ENCODE results near the gene TFAP2A. TPM values are rescaled to one million over a fixed set of nuclear protein-coding genes. Genes with fewer than 3 reads are reported as not detected.

TFAP2A gene
- total RNA-seq, 1 donor from 2014 or later = 0.66 TPM

DNA sequence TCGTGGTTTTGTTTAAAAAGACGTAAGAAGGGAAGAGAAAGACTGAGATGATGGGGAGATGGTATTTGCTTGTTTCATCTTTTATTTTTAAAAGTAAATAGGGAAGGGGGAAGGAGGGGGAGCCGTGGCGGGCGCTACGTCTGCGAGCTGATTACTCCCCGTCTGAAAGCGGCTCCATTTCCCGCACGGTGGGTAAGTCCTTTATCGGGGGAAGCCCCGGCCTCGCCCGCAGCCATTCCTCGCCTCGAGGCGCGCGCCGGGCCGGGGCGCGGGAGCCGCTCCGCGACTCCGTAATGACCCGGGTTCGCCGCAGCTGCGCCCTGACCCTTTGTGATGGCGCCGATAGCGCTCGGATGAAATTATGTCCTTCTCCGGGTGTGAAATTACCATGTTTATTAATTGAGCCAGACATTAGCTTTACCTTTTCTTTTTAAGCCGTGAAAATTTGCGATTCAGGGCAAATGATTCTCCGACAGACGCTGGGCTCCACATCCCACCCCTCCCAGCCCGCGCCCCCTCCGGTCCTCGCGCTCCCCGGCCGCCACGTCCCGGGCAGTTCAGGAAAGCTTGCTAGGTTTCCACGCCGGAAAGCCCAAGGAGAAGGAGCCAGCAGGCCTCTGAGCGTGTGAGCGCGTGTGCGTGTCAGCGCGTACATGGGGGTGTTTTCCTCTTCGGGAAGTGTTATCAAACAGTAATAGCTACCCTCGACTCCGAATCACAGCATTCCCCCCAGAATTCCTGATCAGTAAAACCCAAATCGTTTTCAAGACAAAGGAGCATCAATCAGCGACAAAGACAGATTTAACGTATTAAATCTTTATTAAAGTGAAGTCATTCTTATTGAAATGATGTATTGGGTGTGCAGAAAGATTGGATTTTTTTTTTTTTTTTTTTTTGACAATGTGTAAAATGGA lies 30.0 kb downstream of the TFAP2A start:
- no peak for DNase-seq
- Histone ChIP-seq H3K4me1 (peaks cover 30% of the 10 kb centered on the region), H3K27me3 (ENCODE audit: low read depth) (peaks cover 100% of the 10 kb centered on the region), H3K27ac (replicated peaks) (no peak overlapping the region), H3K9me3 (replicated peaks) (no peaks in the 10 kb centered on the region), H3K4me3 (no peak overlapping the region), H3K36me3 (no peaks in the 10 kb centered on the region)
- intact Hi-C loops (cut with micrococcal nuclease) = no loop called here
- TF ChIP-seq, protein P1, sequence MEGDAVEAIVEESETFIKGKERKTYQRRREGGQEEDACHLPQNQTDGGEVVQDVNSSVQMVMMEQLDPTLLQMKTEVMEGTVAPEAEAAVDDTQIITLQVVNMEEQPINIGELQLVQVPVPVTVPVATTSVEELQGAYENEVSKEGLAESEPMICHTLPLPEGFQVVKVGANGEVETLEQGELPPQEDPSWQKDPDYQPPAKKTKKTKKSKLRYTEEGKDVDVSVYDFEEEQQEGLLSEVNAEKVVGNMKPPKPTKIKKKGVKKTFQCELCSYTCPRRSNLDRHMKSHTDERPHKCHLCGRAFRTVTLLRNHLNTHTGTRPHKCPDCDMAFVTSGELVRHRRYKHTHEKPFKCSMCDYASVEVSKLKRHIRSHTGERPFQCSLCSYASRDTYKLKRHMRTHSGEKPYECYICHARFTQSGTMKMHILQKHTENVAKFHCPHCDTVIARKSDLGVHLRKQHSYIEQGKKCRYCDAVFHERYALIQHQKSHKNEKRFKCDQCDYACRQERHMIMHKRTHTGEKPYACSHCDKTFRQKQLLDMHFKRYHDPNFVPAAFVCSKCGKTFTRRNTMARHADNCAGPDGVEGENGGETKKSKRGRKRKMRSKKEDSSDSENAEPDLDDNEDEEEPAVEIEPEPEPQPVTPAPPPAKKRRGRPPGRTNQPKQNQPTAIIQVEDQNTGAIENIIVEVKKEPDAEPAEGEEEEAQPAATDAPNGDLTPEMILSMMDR (IDR thresholded peaks at IDR 0.05; ENCODE audit: borderline replicate concordance) = no peak

DNA sequence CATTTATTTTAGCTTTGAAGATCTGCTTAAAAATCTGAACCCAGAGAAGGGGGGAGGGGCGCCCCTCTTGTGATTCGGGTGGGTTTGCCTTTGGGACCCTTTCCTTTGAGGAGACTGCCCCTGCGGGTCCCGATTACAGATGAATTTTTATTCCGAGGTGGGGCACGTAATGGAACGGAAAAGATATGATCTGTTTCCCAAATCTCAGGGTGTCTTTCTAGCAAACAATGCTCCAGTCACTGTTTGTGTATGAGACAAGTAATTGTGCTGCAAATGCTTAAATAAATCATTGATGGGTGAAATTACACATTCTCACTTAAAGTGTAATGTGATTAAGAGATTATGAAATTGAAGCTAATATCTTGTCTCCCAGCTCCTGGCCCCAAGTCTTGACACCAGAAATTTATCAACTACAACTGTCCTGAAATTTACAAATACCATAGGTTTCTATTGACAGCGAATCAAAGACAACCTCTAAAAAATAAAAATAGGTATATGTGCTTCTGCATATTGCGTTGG lies 30.7 kb downstream of the TFAP2A start:
- H3K4me3 ChIP-seq = peak overlapping the region; percentile 38

DNA sequence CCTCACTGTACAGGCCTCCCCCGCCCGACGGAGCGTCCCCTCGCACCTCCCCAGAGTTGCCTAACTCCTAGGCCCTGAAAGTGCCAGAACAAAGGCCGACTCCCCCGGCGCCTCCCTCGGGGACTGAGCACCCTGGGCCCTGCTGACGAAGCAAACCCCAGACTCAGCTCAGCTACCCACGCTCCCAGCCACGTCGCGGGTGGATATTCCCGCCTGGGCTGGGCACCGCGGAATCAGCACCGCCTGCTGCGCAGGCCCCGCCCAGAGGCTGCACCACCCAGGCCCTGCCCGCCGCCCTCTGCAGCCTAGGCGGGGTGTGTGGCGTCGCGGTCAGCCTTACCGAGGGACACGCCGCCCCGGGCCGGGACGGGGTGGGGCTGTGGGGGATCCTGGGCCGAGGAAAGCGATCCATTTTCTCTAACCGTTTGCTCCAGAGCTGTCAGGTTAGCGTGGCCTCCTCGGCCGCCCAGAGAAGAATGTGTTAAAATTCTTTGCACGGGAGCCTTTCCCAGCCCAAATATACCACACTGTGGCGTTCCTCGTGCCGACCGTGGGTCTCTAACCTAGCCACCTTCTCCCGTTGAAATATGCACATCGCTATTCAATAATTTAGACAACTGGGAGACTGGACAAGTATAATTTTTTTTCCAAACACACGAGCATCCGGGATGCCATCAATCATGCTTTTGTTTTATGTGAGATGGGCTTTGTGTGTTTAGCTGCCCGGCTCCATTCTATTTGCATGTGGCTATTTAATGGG lies 31.4 kb downstream of the TFAP2A start:
- no peaks in the 10 kb centered on the region for H3K9me3 ChIP-seq (replicated peaks)
- TF ChIP-seq, protein P1 (IDR thresholded peaks at IDR 0.05; ENCODE audit: borderline replicate concordance) = no peak
- H3K36me3 ChIP-seq = no peaks in the 10 kb centered on the region
- intact Hi-C loops (cut with micrococcal nuclease) = no loop called here
- peaks cover 28% of the 10 kb centered on the region for H3K4me1 ChIP-seq
- no peak overlapping the region for H3K27ac ChIP-seq (replicated peaks)
- H3K4me3 ChIP-seq = peak overlapping the region; percentile 38
- DNase-seq = no peak
- peaks cover 100% of the 10 kb centered on the region for H3K27me3 ChIP-seq (ENCODE audit: low read depth)

More for the DNA sequence above, 30.7 kb downstream of the TFAP2A start:
- H3K36me3 ChIP-seq = no peaks in the 10 kb centered on the region
- H3K9me3 ChIP-seq (replicated peaks) = no peaks in the 10 kb centered on the region
- DNase-seq = no peak
- H3K27ac ChIP-seq (replicated peaks) = no peak overlapping the region
- intact Hi-C loops (cut with micrococcal nuclease) = no loop called here
- TF ChIP-seq, protein P1 (IDR thresholded peaks at IDR 0.05; ENCODE audit: borderline replicate concordance) = no peak
- H3K4me1 ChIP-seq = peaks cover 28% of the 10 kb centered on the region
- H3K27me3 ChIP-seq (ENCODE audit: low read depth) = peaks cover 100% of the 10 kb centered on the region

DNA sequence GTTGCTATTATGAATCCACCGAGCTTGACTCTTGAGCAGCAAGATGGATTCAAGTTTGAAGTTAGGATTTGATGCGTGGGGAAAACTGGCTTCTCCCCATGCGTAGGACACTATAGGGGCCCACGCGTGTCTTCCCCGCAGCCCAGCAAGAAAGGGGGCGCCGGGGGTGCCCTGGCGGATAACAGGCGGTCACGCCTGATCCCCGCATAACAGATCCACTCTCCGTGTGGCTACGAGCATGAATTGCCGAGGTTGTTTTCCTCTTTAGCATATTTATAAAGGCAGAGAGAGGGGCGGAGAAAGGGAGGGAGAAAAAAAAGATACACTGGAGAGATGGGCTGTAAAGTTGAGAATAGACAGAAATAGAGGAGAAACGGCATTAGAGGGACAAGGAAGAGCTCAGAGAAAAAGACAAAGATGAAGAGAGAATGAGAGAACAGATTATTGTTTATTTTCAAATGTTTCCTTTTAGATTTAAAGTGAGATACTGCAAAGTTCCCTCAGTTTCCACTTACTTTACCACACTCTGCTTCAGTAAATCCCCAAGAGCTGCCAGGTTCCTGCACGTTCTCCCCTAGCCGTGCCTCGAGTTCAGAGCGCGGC lies 32.0 kb downstream of the TFAP2A start:
- H3K36me3 ChIP-seq = no peaks in the 10 kb centered on the region
- peaks cover 28% of the 10 kb centered on the region for H3K4me1 ChIP-seq
- DNase-seq = no peak
- TF ChIP-seq, protein P1 (IDR thresholded peaks at IDR 0.05; ENCODE audit: borderline replicate concordance) = no peak
- H3K27ac ChIP-seq (replicated peaks) = no peak overlapping the region
- H3K9me3 ChIP-seq (replicated peaks) = no peaks in the 10 kb centered on the region
- intact Hi-C loops (cut with micrococcal nuclease) = no loop called here
- H3K4me3 ChIP-seq = peak overlapping the region; percentile 38
- peaks cover 100% of the 10 kb centered on the region for H3K27me3 ChIP-seq (ENCODE audit: low read depth)

DNA sequence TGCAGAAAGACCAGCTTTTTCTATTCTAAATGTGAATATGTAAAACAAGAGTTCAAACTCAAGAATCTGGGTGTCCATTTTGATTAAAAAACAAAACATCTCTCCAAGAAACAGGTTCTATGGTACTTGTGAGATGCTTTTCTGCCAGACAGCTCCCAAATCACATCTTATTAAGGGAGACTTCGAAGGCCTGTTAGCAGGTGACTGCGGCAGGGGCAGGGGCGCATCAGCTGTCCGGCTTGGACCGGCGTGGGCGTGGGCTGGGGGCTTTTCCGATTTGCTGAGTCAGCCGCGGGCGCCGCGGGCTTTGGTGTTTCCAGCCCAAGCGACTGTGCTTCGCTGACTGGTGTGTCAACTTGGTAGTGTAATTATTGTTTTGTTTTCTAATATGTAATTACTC lies 32.6 kb downstream of the TFAP2A start:
- no peak overlapping the region for H3K4me3 ChIP-seq
- no peaks in the 10 kb centered on the region for H3K36me3 ChIP-seq
- TF ChIP-seq, protein P1 (IDR thresholded peaks at IDR 0.05; ENCODE audit: borderline replicate concordance) = no peak
- H3K4me1 ChIP-seq = peaks cover 28% of the 10 kb centered on the region
- H3K27ac ChIP-seq (replicated peaks) = no peak overlapping the region
- intact Hi-C loops (cut with micrococcal nuclease) = no loop called here
- peaks cover 100% of the 10 kb centered on the region for H3K27me3 ChIP-seq (ENCODE audit: low read depth)
- H3K9me3 ChIP-seq (replicated peaks) = no peaks in the 10 kb centered on the region
- no peak for DNase-seq

Data from left ventricle myocardium inferior (tissue), 1 donor.